OCI-LY1 (cell line): ENCODE results near the gene SNPH.

Experiments used
- CTCF ChIP-seq: fragments of 200-600 bp; sonication (generic), shearing (Covaris generic); IDR thresholded peaks from 2 replicates; pipeline ENCODE4 v1.5.1; 2017; ENCODE audit warnings: mild to moderate bottlenecking, antibody characterized with exemption, low read length, moderate library complexity, mixed read lengths
- EZH2 ChIP-seq: fragments of 200-600 bp; sonication (generic), shearing (Covaris generic); IDR thresholded peaks from 2 replicates; pipeline ENCODE4 v1.8.0; 2017; ENCODE audit warnings: borderline replicate concordance, mixed run types, mild to moderate bottlenecking, antibody characterized with exemption, low read length, moderate library complexity, mixed read lengths

DNA sequence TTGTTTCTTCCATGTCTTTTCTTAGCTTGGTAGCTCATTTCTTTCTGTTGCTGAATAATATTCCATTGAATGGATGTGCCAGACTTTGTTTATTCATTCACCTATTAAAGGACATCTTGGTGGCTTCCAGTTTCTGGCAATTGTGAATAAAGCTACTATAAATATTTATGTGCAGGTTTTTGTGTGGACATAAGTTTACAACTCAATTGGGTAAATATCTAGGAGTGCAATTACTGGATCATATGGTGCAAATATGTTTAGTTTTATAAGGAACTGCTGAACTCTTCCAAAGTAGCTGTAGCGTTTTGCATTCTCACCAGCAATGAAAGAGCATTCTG lies 79.6 kb downstream of the SNPH start:
- TF ChIP-seq CTCF (no peak), EZH2 (no peak)
